GM12892 (cell line): ENCODE results near the gene EPB41L2.

ENCODE experiments used
- DNase-seq: peaks from one replicate; pipeline ENCODE4 v3.0.0; 2011; ENCODE audit not compliant: insufficient read length
- FAIRE-seq: peaks from 2 replicates; lab custom pipeline; 2011; peaks lifted over from hg19 to GRCh38; lab: Jason Lieb, UNC
- POLR2A ChIP-seq: IDR thresholded peaks from 2 replicates; pipeline ENCODE4 v1.6.1; 2011; ENCODE audit warnings: low read depth, low read length, control low read depth
- POLR2AphosphoS5 ChIP-seq: IDR thresholded peaks from 2 replicates; pipeline ENCODE4 v1.6.1; 2011; ENCODE audit warnings: low read depth, low read length, control low read depth
- TAF1 ChIP-seq: IDR thresholded peaks from 2 replicates; pipeline ENCODE4 v1.6.1; 2011; ENCODE audit warnings: low read depth, mild to moderate bottlenecking, control low read depth, low read length, borderline replicate concordance

Gene EPB41L2

DNA sequence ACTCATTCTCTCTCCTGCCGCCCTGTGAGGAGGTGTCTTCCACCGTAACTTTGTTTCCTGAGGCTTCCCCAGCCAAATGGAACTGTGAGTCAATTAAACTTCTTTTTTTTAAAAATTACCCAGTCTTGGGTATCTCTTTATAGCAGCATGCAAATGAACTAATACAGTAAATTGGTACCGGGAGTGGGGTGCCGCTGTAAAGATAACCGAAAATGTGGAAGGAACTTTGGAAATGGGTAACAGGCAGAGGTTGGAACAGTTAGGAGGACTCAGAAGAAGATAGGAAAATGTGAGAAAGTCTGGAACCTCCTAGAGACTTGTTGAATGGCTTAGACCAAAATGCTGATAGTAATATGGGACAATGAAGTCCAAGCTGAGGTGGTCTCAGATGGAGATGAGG is 55.8 kb downstream of the EPB41L2 start:
- DNase-seq (no peak), FAIRE-seq (no peak)
- TF ChIP-seq POLR2A (no peak), POLR2AphosphoS5 (no peak), TAF1 (no peak)

DNA sequence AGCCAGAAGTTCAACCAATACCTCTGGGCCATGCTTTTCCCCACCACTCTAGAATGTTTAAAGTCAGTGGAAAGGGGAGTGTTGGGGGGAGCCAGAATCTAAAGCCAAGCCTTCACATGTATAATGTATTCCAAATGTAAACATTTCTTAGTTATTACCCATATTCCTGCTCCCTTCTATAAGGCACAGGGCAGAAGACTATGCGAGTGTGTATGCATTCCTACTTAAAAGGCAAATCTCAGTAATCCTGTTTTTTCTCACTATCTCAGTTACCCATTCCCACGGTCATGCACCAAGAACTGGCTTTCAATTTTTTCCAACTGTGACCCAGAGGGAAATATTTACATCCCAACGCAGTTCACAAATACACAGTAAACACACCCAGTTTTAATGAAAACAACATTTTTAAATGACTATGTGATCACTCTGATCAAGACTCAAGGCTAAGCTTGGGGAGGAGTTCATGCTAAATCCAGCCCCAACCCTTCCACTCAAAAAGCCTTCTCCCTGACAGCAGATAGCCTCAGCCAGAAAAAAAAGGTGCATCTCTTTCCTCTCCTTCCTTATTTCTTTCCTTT is 57.5 kb downstream of the EPB41L2 start:
- DNase-seq (no peak), FAIRE-seq (no peak)
- TF ChIP-seq TAF1 (no peak), POLR2AphosphoS5 (no peak), POLR2A (no peak)

GRCh38 chr6:131004936-131005335 is 58.1 kb downstream of the EPB41L2 start:
- FAIRE-seq (no peak), DNase-seq (no peak)
- TF ChIP-seq TAF1 (no peak), POLR2A (no peak), POLR2AphosphoS5 (no peak)

DNA sequence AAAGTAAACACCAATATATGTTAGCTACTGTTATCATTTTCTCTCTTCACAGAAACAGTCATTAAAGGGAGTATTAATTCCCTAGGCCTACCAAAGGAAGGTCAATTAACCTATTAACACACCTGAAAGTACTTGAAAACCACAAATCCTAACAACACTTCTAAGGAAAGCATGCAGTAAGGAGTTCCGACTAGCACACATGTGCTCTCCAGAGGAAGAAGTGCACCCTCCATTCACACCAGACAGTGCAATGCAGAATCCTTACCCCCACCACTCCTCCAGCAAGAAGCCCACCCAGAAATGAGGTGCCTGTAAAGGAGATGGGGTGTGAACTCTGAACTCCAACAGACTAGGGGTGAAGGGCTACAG is 58.7 kb downstream of the EPB41L2 start:
- FAIRE-seq (no peak), DNase-seq (no peak)
- no peak for TF ChIP-seq POLR2A
- TF ChIP-seq TAF1: no peak

GRCh38 chr6:131003488-131004386 is 59.3 kb downstream of the EPB41L2 start:
- TF ChIP-seq POLR2AphosphoS5 (no peak), POLR2A (no peak), TAF1 (no peak)
- FAIRE-seq (no peak), DNase-seq (no peak)

DNA sequence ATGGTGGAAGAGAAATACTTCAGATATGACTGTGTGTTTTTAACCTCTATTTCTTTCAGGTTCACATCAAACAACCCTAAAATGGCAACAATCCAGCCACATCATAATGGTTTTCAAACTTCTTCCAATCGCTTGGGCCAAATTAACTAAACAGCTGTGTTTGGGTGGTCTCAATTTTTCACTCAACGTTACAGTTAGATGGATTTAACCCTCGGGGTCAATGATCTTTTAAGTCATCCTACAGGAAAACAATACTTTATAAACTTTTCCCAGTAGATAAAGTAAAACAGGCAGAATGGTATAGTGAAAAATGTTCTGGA is 60.4 kb downstream of the EPB41L2 start:
- no peak for TF ChIP-seq POLR2AphosphoS5
- TF ChIP-seq TAF1: no peak
- no peak for FAIRE-seq
- no peak for DNase-seq

DNA sequence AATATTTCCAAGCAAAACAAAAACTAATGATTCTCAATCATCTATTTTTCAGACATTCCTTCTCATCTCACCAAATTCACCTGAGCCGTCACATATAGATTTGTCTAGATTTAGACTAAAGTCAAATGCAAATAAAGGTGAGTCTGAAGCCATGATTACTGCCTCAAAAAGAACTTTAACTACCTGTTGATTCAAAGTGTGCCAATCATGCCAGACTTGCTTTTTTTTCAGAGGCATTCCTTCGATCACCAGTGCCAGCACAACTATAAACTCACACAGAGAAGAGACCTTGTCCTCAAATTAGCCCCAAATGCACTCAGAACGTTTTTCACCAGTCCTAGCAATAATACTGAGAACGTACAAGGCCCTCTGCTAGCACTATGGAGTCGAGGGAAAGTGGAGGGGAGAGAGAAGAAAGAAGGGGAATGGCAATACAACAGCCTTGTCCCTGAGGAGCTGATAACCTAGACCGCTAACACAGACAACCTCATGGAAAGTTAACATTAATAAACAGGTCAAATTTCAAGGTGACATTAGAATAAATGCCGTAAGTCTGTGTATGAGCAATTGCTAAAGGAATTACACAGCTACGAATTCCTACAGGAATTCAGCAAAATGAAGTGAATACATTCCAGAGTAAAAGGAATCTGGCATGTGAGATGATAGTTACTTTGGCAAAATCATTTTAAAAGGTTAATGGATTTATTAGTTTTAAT is 60.9 kb downstream of the EPB41L2 start:
- FAIRE-seq: no peak

DNA sequence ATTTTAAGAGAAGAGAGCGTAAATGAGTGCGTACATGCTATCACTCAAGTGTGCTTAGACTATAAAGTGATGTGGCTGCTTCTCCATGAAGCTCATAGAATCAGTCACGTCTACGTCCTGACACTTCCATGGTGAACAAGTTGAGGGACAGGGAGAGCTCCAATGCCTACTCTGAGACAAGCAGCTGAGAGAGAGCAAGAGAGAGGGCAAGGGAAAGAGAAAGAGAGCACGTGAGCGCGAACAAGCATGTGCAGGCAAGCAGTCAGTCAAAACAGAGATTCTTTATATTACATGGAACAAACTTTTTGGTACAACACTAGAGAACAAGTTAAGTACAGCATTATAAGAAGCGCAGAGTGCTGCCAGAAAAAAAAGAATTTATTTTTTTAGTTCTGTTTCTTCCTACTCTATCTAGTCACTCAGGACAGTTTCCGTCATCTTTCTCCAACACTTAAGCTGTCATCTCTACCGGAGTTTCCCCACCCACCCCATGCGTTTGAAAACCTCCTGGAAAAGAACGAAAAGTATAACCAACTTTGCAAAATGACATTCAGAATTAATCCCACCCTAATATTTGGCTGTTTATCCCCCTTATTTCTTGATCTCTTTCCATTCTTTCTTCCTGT is 61.8 kb downstream of the EPB41L2 start:
- DNase-seq (no peak), FAIRE-seq (no peak)

More for the DNA sequence above, 60.9 kb downstream of the EPB41L2 start:
- DNase-seq: no peak
- TF ChIP-seq POLR2AphosphoS5 (no peak), POLR2A (no peak), TAF1 (no peak)

DNA sequence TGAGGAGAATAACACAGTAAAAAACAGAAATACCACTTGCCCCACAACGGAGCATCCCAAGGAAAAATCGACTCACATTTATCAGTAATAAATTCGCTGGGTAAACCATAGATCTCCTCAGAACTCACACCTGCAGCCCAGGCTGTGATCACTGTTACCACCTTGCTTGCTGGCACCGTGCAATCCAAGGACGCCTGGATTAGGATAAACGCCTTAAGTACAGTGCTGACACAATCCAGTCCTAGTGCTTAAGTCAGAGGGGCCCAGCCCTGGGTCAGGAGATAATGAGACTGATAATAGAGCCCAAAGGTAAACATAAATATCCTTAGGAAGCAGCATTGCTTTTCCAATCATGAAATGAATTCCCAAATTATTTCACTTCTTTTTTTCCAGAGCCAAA is 62.5 kb downstream of the EPB41L2 start:
- DNase-seq (no peak), FAIRE-seq (no peak)
- TF ChIP-seq POLR2AphosphoS5 (no peak), POLR2A (no peak), TAF1 (no peak)

More for the DNA sequence above, 61.8 kb downstream of the EPB41L2 start:
- TF ChIP-seq TAF1: no peak
- no peak for TF ChIP-seq POLR2A
- TF ChIP-seq POLR2AphosphoS5: no peak

DNA sequence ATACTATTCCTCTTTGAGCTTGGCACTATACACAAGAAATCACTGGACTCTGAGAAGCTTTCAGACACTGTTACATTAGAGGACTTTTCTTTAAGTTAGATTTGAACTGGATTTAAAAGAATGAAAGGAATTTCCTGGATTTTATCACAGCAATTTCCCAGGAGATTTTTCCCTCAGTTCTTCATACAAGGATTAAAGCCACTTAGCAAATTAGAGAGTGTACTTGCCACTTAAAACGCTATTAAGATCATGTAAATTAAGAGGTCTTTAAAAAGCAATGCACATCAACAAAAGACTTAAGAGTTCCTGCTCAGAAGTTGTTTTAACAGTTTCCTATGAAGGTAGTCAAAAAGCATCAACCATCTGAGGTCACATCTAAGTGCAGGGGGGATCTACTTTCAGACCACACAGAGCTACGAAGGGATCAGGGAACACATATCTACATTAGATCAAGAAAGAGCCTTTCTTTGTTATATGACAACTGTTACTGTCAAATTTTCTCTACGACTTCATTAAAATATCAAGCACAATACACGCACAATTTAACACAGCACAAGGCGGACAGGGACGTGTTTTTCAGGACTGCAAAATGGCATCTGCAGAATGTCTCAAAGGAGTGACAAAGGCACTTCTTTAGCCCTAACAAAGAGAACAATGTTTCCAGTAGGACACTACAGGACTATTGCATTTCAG is 65.8 kb downstream of the EPB41L2 start:
- no peak for FAIRE-seq
- TF ChIP-seq POLR2A (no peak), TAF1 (no peak), POLR2AphosphoS5 (no peak)
- DNase-seq: no peak

- DNase-seq: no peak
- no peak for FAIRE-seq
- TF ChIP-seq POLR2A: no peak
- TF ChIP-seq POLR2AphosphoS5: no peak
- TF ChIP-seq TAF1: no peak
These were observed 66.4 kb downstream of the EPB41L2 start for GRCh38 chr6:130996635-130997034.
